ENCODE results near the gene OBP2A. TPM values are rescaled to one million over a fixed set of nuclear protein-coding genes. Genes with fewer than 3 reads are reported as not detected.
"Not testable (repeated sequence)": the region's sequence is repeated elsewhere in the genome, so short reads cannot be mapped to it uniquely, and the experiment has no call there.

OBP2A gene, protein sequence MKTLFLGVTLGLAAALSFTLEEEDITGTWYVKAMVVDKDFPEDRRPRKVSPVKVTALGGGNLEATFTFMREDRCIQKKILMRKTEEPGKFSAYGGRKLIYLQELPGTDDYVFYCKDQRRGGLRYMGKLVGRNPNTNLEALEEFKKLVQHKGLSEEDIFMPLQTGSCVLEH
- not detected in 2 replicates for total RNA-seq

DNA sequence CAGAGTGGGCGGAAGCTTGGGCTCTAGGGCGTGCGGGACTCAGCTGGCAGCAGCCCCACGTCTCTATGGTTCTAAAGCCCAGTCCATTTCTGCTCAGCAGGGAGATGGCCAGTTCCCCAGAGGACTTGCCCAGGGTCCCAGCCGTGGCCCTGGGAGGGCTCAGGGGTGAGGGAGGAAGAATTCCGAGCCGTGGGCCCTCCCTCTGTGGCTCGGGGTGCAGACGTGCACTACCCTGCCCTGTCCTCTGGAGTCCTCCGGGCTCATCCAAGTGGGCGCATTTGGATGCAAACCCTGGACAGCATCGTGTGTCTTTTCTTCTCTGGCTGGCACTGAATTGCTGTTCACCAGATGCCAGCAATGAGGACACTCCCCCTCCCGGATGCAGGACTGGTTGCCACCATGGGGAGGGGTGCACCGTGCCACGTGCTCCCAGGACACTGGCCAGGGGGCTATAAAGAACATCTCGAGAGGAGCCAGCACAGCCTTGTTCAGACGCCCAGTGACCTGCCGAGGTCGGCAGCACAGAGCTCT lies at the start of gene OBP2A:
OBP2A (plus strand) TSS at position 481 of the 531 bp plus-strand sequence. CDS start 55 bp downstream, outside the sequence.
- intact Hi-C loops (cut with micrococcal nuclease); H3K27me3 Mint-ChIP-seq (ENCODE audit: insufficient read depth); H3K4me3 Mint-ChIP-seq; H3K27ac Mint-ChIP-seq; H3K9me3 Mint-ChIP-seq; H3K4me1 Mint-ChIP-seq (ENCODE audit: low read depth); H3K36me3 Mint-ChIP-seq (ENCODE audit: low read depth); DNase-seq (ENCODE audit: low spot score): not testable (repeated sequence)

DNA sequence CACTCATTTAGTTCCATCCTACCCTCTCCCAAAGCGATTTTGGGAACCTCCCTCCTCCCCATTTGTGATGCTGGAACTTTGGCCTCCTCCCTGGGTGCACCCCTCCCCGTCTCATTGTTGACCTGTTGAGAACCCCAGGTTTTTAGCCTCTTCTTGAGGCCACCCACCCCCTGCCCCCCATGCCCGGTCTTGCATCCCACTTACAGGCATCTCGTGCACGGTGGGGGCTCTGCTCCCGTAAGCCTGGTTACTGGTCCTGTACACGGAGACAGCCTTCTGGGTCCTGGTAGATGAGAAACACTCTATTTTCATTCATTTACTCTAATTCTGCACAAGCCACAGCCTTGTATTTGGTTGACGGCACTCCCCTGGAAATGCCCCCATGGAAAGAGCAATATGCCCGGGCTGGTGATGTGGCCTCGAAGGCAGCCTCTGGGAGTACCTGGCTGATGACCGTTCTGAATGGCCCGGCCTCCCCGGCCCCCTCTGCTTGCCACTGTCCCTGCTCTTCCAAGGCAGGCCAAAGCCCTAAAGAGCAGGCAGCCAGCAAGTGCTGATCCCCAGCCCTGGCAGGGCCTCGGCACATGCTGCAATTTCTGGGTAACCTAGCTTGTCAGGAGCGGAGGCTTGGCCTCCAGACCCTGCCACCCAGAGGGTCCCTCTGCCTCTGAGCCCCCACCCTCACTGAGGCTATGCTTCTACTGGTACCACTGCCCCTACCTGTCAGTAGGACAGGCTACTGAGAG lies 47.4 kb upstream of the OBP2A start:
- H3K27me3 Mint-ChIP-seq (ENCODE audit: insufficient read depth), result peaks cover 9% of the 10 kb centered on the region

DNA sequence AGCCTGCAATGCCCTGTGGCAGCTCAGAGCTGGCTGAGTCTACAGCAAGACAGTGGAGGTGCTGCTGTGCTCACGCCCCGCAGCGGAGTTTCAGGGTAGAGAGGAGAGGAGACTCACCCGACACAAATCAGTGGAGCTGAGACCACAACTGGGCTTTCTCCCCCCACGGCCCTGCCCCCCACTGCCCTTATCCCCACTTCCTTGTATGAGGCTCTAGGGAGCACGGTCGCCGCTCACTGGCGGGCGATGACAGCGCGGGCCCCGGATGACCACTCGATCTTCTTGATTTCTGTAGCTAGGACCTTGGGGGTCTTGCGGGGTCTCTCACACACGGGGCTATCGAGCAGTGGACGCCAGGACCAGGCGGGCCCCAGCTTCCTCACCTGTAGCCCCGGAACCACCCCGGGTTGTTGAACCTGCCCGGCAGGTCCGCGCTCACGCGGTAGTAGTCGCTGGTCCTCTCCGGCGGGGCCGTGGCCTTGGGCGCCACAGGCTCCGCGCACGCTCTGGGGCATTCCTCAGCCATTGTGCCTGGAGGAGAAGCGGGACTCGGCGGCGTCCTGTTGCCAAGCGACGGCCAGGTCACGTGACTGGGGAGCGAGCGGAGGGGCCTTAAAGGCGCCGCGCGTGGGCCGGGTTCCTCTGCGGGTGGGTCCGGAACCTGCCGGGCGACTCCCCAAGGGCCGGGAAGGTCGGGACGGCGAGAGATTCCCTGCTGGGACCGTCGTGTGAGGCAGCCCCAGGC lies 46.4 kb upstream of the OBP2A start:
- peaks cover 18% of the 10 kb centered on the region for H3K4me1 Mint-ChIP-seq (ENCODE audit: low read depth)
- peaks cover 10% of the 10 kb centered on the region for H3K36me3 Mint-ChIP-seq (ENCODE audit: low read depth)
- no peaks in the 10 kb centered on the region for H3K9me3 Mint-ChIP-seq
- H3K4me3 Mint-ChIP-seq, result peak overlapping the region; percentile 92
- peaks cover 9% of the 10 kb centered on the region for H3K27me3 Mint-ChIP-seq (ENCODE audit: insufficient read depth)
- intact Hi-C loops (cut with micrococcal nuclease), result loop anchor here (5.0 to 10.0 kb wide), 2 partner anchors 32 to 615 kb away; partner anchors contain the start of gene TMEM250
- no peak overlapping the region for H3K27ac Mint-ChIP-seq
- peak; percentile 84 for DNase-seq (ENCODE audit: low spot score)

More for the DNA sequence above, 47.4 kb upstream of the OBP2A start:
- Mint-ChIP-seq H3K4me1 (ENCODE audit: low read depth) (peaks cover 18% of the 10 kb centered on the region), H3K36me3 (ENCODE audit: low read depth) (peaks cover 7% of the 10 kb centered on the region), H3K27ac (no peak overlapping the region), H3K4me3 (peak overlapping the region; percentile 92), H3K9me3 (no peaks in the 10 kb centered on the region)
- intact Hi-C loops (cut with micrococcal nuclease), result no loop called here
- DNase-seq (ENCODE audit: low spot score), result no peak

DNA sequence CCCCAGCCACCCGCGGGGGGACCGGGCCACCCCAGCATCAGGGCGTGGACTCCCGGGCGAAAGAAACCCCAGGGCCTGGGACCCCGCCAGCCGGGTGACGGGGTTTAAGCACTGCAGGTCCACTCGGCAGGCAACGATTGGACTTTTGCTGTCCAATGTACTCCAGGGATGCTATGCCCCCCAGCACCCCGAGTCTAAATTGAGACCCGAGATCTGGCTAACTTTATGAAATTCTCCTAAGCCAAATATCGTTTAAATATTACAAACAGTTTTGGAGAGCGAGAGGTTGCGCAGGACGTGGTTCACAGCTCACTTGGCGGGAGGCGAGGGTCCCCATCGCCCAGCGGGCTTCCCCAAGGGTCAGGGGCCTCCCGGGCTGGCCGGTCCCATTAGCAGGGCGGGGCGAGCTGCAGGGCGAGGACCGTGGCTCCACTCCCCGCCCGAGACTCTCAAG lies 45.8 kb upstream of the OBP2A start:
- peaks cover 18% of the 10 kb centered on the region for H3K4me1 Mint-ChIP-seq (ENCODE audit: low read depth)
- peaks cover 14% of the 10 kb centered on the region for H3K36me3 Mint-ChIP-seq (ENCODE audit: low read depth)
- H3K4me3 Mint-ChIP-seq, result peak overlapping the region; percentile 92
- no peak overlapping the region for H3K27ac Mint-ChIP-seq
- no peaks in the 10 kb centered on the region for H3K9me3 Mint-ChIP-seq
- H3K27me3 Mint-ChIP-seq (ENCODE audit: insufficient read depth), result peaks cover 8% of the 10 kb centered on the region
- no peak for DNase-seq (ENCODE audit: low spot score)
- intact Hi-C loops (cut with micrococcal nuclease), result loop anchor here (5.0 to 10.0 kb wide), 2 partner anchors 33 to 615 kb away; partner anchors contain the start of gene TMEM250

DNA sequence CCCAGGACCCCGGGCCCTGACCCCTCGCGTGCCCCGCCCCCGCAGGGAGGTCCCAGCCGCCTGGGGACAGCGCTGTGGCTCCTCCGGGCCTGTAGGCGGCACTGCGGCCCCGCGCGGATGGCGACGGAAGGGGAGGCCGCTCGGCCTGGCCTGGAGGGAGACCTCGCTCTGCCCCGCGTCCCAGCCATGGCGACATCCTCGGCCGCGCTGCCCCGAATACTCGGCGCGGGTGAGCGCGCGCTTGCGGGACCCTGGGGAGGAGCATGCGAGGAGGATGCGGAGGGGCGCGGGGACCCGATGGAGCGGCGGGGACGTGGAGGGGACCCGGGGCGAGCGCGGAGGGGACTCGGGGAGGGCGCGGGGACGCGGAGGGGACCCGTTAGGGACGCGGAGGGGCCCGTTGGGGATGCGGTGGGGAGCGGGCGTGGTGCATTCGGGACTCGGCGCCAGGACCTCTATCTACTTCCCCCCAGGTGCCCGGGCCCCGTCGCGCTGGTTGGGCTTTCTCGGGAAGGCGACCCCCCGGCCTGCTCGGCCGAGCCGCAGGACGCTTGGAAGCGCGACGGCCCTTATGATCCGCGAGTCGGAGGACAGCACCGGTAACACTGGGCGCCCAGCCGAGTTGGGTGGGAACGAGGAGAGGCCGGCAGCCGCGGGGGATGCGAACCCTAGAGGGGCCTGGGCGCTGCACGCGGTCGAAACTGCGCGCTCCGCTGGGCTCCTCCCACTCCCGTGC lies 45.2 kb upstream of the OBP2A start, which contains the start of gene MRPS2:
MRPS2 (plus strand) TSS at position 158 of the 736 bp plus-strand sequence; CDS start at position 187, 29 bp downstream.
- peak within 1 kb of the TSS; percentile 92 for H3K4me3 Mint-ChIP-seq
- intact Hi-C loops (cut with micrococcal nuclease), result loop anchor here (1.0 to 10.0 kb wide), 3 partner anchors 11 to 614 kb away; partner anchors contain the start of gene TMEM250
- DNase-seq (ENCODE audit: low spot score), result peak; percentile 85
- peaks cover 7% of the 10 kb centered on the region for H3K27me3 Mint-ChIP-seq (ENCODE audit: insufficient read depth)
- peaks cover 18% of the 10 kb centered on the region for H3K4me1 Mint-ChIP-seq (ENCODE audit: low read depth)
- H3K27ac Mint-ChIP-seq, result peak within 1 kb of the TSS; percentile 91
- H3K36me3 Mint-ChIP-seq (ENCODE audit: low read depth), result peaks cover 16% of the 10 kb centered on the region
- no peaks in the 10 kb centered on the region for H3K9me3 Mint-ChIP-seq

DNA sequence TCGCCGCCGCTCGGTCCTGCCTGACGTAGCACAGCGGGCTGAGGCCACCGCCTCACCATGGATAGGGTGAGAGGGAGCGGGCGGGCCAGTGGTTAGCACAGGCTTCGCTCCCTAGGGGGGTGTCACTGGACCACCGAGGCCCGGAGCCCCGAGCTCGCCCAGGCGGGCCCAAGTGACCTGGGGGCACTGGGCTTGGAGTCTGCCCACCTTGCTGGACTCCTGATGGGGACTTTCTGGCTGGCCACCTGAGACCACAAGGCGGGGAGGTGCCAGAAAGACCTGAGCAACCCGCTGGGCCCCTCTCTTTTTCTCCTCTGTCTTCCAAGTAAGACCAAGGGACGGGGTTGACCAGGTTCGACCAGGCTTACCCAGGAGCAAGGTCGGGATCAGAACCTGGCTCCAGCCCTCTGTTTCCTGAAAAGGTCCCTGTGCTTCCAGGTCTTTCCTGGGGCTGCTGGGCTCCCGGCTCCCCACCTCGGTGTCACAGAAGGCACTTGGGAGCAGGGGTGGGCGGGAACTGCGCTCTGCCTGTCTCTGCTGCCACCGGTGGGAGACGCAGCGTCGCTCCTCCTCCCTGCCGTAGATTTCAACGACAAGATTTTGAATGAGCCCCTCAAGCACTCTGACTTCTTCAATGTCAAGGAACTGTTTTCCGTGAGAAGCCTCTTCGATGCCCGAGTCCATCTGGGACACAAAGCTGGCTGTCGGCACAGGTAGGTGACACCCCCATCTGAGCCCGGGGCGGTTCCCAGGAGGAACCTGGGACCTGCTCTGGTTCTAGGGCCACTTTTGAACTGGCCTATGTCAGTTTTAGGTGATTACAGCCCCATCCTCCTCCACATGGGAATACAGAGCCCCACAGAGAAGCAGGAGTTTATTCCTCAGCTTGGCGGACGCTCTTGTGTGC lies 44.4 kb upstream of the OBP2A start:
- no peaks in the 10 kb centered on the region for H3K9me3 Mint-ChIP-seq
- H3K4me3 Mint-ChIP-seq, result peak overlapping the region; percentile 92
- H3K4me1 Mint-ChIP-seq (ENCODE audit: low read depth), result peaks cover 18% of the 10 kb centered on the region
- H3K27ac Mint-ChIP-seq, result peak overlapping the region; percentile 40
- peak; percentile 39 for DNase-seq (ENCODE audit: low spot score)
- intact Hi-C loops (cut with micrococcal nuclease), result loop anchor here (1.0 to 10.0 kb wide), 3 partner anchors 10 to 613 kb away; partner anchors contain the start of gene TMEM250
- peaks cover 6% of the 10 kb centered on the region for H3K27me3 Mint-ChIP-seq (ENCODE audit: insufficient read depth)
- peaks cover 16% of the 10 kb centered on the region for H3K36me3 Mint-ChIP-seq (ENCODE audit: low read depth)

DNA sequence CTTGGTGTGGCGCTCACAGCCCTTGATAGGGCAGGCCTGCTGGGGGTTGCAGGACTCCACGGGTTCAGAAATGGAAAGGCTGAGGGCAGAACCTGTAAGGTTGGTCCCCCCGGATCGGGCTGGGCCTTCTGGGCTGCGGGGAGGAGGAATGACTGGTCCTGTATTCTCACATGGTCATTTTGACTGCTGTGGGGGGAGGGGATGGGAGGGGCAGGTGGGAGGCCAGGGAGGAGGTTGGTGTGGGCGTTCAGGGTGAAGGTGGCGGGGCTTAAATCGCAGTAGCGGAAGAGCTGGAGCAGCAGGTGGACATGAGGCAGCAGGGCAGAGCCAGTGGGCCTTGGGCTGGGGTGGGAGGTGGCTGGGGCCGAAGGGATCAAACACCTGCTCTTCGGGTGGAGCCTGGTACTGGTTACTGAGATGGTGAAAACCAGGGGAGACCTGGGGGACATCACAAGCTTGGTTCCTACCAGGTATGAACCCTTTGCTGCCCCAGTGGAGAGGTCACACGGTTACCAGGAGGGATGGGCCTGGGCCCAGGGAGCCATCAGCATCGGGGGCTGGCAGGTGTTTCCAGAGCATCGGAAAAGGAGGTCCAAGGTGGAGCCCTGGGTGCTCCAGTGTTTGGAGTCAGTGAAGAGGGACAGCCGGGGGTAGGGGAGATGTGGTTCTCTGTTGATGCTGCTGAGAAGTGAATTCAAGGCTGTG lies 43.6 kb upstream of the OBP2A start:
- Mint-ChIP-seq H3K36me3 (ENCODE audit: low read depth) (peaks cover 16% of the 10 kb centered on the region), H3K27me3 (ENCODE audit: insufficient read depth) (peaks cover 6% of the 10 kb centered on the region), H3K4me1 (ENCODE audit: low read depth) (peaks cover 18% of the 10 kb centered on the region), H3K9me3 (no peaks in the 10 kb centered on the region), H3K27ac (peak overlapping the region; percentile 40), H3K4me3 (peak overlapping the region; percentile 92)
- intact Hi-C loops (cut with micrococcal nuclease), result loop anchor here (5.0 to 10.0 kb wide), 2 partner anchors 35 to 612 kb away; partner anchors contain the start of gene TMEM250
- no peak for DNase-seq (ENCODE audit: low spot score)

DNA sequence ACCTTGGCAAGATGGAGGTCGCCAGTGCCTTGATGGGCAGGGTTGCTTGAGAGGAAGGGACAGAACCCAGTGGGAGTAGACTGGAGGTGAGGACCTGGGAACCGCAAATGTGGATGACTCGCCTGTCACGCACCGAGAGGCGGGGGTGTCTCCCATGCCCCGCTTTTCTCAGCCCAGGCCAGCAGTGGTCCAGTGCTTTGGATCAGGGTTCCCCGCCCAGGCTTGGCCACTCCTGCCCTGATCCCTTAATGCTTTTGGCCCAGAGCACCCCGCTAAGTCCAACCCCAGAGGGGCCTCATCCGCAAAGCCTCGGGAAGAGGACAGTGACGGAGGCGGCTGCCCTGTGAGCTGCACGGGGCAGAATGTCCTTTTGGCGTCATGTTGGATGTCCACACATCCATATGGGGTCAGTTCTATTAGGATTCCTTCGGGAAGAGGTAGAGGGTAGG lies 43.0 kb upstream of the OBP2A start:
- H3K36me3 Mint-ChIP-seq (ENCODE audit: low read depth), result peaks cover 16% of the 10 kb centered on the region
- peaks cover 18% of the 10 kb centered on the region for H3K4me1 Mint-ChIP-seq (ENCODE audit: low read depth)
- H3K27ac Mint-ChIP-seq, result no peak overlapping the region
- intact Hi-C loops (cut with micrococcal nuclease), result loop anchor here (5.0 to 10.0 kb wide), 2 partner anchors 36 to 612 kb away; partner anchors contain the start of gene TMEM250
- no peaks in the 10 kb centered on the region for H3K9me3 Mint-ChIP-seq
- no peak for DNase-seq (ENCODE audit: low spot score)
- H3K4me3 Mint-ChIP-seq, result peak overlapping the region; percentile 92
- H3K27me3 Mint-ChIP-seq (ENCODE audit: insufficient read depth), result peaks cover 3% of the 10 kb centered on the region

DNA sequence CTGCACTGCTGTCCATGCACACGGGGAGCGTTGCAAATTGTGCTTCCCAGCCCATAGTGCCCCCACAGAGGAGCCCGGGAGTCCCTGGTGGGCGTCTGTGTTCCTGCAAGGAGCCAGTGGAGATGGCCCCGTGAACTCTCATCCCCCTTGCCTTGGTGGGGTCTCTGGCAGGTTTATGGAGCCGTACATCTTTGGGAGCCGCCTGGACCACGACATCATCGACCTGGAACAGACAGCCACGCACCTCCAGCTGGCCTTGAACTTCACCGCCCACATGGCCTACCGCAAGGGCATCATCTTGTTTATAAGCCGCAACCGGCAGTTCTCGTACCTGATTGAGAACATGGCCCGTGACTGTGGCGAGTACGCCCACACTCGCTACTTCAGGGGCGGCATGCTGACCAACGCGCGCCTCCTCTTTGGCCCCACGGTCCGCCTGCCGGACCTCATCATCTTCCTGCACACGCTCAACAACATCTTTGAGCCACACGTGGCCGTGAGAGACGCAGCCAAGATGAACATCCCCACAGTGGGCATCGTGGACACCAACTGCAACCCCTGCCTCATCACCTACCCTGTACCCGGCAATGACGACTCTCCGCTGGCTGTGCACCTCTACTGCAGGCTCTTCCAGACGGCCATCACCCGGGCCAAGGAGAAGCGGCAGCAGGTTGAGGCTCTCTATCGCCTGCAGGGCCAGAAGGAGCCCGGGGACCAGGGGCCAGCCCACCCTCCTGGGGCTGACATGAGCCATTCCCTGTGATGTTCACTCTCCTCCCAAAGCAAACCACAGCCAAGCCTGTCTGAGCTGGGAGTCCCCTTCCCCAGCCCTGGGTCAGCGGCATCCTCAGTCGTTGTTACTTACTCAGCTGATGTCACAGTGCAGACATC lies 42.3 kb upstream of the OBP2A start:
- Mint-ChIP-seq H3K27ac (peak overlapping the region; percentile 23), H3K4me1 (ENCODE audit: low read depth) (peaks cover 18% of the 10 kb centered on the region), H3K27me3 (ENCODE audit: insufficient read depth) (no peaks in the 10 kb centered on the region), H3K9me3 (no peaks in the 10 kb centered on the region), H3K36me3 (ENCODE audit: low read depth) (peaks cover 16% of the 10 kb centered on the region), H3K4me3 (peak overlapping the region; percentile 92)
- no peak for DNase-seq (ENCODE audit: low spot score)
- intact Hi-C loops (cut with micrococcal nuclease), result loop anchor here (5.0 to 10.0 kb wide), 2 partner anchors 36 to 611 kb away; partner anchors contain the start of gene TMEM250

Measured in activated T-helper 1 cell treated with anti-CD3 and anti-CD28 coated beads, Interleukin-12 subunit alpha, Interleukin-12 subunit beta, Interleukin-2, Interleukin-4 antibody, amounts not matched to agents 30 ng/mL and 10 ng/mL and 1 ng/mL, durations not matched to agents 14 hours and 24 hours and 36 hours (primary cell).